ENCODE data around the gene HS3ST3A1.

The HS3ST3A1 gene

DNA sequence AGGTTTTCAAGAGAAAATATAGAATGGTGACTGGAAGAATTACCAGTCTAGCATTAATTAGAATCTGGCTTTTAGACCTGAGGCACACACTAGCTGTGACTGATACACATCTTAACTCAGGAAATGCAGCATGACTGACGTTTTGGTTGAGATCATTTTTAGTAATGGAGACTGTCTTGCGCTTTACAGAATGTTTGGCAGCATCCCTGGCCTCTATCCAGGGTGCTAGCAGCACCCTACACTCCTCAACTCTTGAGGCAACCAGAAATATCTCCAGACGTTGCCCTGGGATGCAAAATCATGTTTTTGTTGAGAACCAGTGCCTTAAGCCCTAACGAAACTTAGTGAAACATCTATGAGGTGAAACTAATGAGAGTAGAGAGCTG lies 109.0 kb downstream of the HS3ST3A1 start:
- no peak for DNase-seq (ENCODE audit: low spot score)
- no peak for FAIRE-seq

DNA sequence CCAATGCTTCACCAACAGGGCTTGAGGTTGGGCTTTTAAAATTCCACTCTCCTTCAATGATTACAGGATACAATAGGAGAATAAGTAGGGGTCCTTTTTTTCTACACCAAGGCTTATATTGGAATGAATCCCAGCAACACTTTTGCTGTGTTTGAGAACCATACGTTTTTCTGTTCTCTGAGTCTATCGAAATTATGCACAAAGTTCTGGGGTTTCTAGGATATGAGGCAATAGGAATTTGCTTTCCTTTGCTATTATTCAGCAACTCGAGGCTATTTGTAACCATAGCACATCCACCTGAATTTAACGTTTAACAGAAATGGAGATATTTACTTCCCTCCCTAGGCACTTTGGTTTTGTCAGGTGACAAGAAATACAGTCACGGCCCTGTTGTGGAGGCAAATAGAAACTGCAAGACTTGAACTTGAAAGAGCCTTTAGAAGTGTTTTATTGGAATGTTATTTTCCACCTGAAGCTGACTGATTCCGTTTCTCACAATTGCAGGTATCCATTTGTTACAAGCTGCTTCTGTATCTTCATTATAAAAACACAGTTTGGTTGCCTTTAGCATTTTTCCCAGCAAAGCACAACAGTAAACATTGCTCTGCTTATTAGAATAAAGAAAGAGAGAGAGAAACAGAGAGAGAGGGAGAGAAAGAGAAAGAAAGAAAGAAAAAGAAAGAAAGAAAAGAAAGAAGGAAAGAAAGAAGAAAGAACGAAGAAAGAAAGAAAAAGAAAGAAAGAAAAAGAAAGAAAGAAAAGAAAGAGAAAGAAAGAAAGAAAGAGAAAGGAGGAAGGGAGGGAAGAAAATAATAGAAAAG lies 109.6 kb downstream of the HS3ST3A1 start:
- DNase-seq (ENCODE audit: low spot score) (no peak), FAIRE-seq (no peak)

DNA sequence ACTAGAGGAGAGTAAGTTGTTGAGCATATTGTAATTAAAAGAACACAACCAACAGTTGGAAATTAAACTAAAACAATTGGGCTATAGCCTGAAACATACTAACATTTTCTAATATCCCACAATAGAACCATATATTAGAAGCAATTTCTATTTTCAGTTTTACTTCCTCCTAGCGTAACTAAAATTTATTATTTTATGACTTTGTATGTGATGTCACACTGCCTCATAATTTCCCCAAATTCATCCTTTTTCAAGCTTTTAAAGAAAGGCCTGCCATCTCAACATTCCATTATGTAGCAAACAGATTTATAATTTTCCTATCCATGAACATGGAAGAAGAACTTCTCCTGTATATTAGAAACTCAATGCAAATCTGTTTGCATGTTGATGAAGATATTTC lies 110.2 kb downstream of the HS3ST3A1 start:
- FAIRE-seq = no peak

DNA sequence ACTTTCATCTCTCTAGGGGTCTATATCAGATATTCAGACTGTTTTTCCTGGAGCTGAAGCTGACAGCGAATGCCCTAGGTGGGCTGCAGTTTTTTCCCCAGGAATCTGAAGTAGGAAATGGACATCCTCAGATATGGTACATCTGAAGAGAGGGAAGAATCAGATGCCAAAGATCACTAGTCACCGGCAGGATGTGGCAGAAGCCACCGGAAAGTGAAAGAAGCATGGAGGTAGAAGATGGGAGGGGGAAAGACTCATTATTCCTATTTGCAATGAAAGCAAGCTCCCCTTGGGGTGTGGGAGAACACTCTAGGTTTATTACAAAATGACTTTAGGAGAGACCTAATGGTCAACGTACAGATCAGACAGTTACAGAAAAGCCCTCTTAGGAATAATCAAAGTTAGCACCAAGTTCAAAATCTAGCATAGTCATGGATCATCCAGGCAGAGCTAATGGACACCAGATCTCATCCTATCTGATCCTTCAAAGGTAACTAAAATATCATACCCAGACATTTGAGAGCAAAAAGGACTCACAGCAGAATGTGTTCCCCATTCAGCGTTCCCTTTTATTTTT lies 110.7 kb downstream of the HS3ST3A1 start:
- FAIRE-seq = no peak

More for the DNA sequence above, 110.2 kb downstream of the HS3ST3A1 start:
- DNase-seq (ENCODE audit: low spot score) = no peak

DNA sequence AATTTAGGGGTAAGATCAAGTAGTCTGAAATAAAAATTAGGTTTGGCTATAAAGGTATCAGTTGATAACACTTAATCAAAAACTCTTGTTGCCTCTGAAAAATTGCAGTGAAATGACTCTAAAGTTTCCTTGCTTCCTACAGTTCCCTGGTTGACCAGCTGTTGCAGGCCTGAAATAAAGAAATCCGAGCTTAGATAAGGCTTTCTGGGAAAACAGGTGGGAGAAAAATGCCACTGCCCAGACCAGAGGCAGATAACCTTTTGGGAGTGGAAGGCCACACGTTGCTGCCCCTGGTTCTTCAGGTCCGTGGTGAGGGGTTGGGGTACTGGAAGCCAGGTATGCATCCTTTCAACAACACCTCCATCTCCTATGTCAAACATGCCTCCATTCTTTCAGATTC lies 111.3 kb downstream of the HS3ST3A1 start:
- DNase-seq (ENCODE audit: low spot score) (no peak), FAIRE-seq (no peak)

More for the DNA sequence above, 110.7 kb downstream of the HS3ST3A1 start:
- peak; percentile 49 for DNase-seq (ENCODE audit: low spot score)

DNA sequence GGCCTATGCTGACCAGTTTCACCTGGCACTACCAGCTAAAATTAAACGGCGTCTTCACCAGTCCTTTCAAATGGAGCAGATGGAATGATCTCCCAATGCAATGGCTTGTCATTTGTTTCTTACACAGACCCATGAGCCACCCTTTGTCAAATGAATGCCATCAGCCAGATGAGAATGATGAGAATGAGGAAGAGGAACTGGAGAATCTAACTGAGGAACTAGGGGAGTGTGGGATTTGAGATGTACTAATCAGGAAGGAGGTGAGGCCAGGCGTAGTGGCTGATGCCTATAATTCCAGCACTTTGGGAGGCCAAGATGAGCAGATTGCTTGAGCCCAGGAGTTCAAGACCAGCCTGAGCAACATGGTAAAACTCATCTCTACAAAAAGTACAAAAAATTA lies 116.4 kb downstream of the HS3ST3A1 start:
- DNase-seq (ENCODE audit: low spot score) (no peak), FAIRE-seq (no peak)

DNA sequence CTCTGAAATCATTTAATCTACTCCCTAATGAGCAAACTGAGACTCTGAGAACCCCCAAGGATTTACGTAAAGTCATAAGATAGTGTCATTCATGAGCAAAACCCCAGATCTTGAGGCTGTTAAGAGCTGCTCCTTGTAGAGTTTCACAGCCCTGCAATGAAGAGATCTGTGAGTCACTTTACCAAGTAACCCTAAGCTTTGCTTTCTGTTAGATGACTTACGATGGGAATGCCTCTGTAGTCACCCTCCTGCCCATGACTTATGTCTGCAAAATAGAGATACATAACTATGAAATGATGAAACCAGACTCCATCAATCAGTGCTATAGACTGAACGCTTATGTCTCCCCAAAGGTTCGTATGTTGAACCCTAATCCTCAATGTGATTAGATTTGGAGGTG lies 117.7 kb downstream of the HS3ST3A1 start:
- no peak for FAIRE-seq
- DNase-seq (ENCODE audit: low spot score) = no peak

DNA sequence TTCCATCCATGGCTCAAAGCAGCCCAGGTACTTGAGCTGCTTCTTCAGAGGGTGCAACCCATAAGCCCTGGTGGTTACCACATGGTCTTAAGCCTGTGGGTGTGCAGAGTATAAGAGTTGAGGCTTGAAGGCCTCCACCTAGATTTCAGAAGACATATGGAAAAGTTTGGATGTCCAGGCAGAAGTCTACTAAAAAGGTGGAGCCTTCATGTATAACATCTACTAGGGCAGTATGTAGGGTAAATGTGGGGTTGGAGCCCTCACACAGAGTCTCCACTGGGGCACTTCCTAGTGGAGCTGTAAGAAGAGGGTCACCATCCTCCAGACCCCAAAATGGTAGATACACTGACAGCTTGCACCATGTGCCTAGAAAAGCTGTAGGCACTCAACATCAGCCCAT lies 120.9 kb downstream of the HS3ST3A1 start:
- no peak for FAIRE-seq
- DNase-seq (ENCODE audit: low spot score) = no peak

DNA sequence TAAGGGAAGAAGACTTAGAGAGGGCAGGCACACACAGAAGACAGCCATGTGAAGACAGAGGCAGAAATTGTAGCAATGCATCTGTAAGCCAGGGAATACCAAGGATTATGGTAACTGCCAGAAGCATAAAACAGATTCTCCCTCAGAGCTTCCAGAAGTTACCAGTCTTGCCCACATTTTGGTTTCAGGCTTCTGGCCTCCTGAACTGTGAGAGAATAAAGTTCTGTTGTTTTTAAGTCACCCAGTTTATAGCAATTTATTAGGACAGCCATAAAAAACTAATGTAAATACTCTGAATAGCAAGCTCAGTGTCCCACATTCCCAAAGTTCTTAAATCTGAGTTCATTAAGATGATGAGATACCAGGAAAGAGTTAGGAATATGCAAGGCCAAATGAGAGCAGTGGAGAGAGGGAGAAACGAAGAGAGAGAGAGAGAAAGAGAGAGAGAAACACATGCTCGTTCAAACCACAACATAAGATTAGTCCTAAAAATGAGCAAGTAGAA lies 123.4 kb downstream of the HS3ST3A1 start:
- FAIRE-seq (no peak), DNase-seq (ENCODE audit: low spot score) (no peak)

DNA sequence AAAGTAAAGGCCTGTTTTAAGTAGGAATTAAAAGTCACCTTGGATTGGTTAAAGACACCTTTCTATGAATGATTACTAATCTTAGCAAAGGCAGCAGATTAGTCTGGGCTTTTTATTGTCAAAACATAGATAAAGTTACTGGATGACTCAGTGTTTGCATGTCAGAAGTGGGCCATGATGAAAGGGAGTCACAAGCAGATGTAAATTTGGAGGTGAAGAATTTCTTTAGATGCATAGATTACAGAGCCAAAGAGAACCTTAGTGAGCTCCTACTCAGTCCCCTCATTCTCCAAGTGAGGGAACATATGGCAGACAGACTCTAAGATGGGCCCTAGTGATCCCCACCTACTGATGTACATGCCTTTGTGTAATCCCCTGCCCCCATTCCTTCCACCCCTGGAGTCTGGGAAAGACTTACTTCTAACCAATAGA lies 124.5 kb downstream of the HS3ST3A1 start:
- DNase-seq (ENCODE audit: low spot score) (no peak), FAIRE-seq (no peak)

DNA sequence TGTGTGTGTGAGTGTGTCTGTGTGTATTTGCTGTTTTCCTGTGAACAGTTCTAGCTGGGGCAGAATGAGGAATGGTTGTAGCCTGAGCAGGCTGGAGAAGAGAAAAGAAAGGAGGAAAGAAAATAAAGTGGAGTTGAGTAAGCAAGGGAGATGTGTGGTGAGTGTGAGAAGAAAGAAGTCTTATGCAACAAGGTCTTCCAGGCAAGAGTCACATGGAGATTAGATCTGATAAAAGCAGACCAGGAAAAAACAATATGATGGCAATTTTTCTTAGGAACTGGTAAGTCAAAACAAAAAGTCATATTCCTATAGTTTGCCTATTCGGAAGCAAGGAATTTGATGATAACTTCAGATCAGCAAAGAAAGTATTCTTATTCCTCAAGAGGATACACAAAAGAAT lies 125.0 kb downstream of the HS3ST3A1 start:
- no peak for DNase-seq (ENCODE audit: low spot score)
- FAIRE-seq = no peak

DNA sequence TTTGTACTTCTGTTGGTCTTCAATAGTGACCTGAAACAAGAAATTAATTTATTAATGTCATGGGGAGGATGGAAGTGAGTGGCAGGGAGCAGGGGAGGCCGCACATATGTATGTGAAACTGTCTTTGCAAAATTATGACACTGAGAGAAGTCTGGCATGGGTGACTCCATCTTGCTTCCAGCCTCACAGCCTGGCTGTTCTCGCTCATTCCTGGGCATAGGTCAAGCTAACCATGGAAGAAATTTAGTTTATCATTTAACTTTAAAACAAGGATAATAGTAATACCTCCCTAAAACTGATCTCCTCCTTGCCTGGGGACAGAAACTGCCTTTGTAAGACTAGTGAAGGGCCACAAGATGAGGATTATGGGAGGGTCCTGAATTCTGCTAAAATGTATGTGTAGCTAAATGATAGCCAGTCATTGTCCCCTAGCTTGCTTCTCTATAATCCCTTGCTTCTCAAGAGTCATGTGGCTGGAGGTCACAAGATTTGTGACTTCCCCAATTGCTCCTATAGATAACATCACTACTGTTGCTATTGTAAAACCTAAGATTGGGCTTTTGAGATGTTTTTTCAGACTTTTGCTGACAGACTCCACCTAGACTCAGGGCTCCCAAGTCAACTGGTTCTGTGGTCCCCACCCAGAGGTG lies 126.0 kb downstream of the HS3ST3A1 start:
- FAIRE-seq (no peak), DNase-seq (ENCODE audit: low spot score) (no peak)

DNA sequence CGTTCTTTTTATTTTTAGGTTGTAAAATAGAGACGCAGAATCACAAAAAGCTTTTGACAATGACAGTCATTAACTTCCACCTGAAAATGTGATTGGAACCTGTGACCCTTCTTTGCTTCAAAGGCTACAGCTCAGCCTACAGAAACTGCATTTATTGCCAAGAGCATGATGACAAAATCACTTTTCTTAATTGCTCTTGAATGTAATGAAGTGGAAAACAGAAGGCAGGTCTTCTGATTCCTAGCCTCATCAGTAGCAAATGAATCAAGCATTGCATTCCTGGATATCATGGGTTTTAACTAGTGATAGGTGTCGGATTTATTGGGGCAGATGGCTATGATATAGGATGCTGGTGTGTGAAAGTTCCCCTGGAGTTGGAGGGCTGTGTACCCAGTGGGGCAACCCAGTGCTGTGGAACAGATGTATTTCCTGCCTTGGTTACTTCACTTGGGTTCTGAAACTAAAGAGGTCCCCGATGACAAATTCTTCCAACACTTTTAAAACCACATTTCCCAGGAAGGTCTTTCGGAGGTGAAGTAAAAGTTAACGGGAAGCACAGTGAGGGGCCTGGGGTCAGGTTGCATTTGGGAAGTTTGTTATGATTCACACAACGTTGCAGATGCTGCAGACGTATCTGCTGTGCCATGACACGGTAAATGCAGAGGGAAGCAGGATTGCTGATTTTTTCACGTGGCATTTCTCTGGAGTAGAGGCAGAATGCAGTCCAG lies 127.5 kb downstream of the HS3ST3A1 start:
- FAIRE-seq (no peak), DNase-seq (ENCODE audit: low spot score) (no peak)

DNA sequence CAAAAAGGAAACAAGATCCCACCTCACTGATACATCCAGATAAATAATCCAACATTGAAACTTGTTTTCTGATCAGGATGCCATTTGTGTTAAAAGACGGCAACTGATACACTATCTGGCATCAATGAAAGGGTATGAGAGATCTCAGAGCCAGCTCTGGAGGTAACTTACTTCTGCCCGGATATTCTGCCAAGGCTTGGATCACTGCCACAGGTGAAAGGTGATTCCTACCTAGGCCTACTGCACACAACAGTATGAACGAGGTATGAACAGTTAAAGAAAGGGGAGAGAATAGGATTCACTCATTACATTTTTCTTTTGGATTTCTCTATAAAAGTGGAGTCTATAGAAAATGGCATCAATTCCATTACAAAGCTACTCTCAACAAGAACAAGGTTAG lies 136.1 kb downstream of the HS3ST3A1 start:
- FAIRE-seq = no peak

DNA sequence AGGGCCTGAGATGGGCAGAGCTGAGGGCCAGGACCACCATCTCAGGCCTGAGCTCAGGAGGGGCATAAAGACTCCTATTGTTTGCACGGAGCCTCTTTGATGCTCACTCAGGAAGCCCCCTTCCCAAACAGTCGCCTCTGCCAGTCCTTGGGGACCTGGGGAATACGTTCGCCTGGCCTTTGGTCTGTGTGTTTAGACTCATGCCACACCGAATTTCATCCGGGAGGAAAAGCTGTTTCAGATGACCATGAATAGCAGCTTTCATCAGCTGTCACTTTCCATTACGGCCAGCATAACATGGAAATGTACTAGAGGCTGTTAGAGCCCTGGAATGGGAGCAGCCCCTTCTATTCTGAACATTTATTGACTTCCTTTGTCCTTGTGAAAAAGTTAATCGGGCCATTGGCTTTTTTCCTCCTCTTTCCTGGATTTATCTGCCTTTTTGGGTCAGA lies 139.0 kb downstream of the HS3ST3A1 start:
- FAIRE-seq = no peak

More for the DNA sequence above, 136.1 kb downstream of the HS3ST3A1 start:
- DNase-seq (ENCODE audit: low spot score) = no peak

DNA sequence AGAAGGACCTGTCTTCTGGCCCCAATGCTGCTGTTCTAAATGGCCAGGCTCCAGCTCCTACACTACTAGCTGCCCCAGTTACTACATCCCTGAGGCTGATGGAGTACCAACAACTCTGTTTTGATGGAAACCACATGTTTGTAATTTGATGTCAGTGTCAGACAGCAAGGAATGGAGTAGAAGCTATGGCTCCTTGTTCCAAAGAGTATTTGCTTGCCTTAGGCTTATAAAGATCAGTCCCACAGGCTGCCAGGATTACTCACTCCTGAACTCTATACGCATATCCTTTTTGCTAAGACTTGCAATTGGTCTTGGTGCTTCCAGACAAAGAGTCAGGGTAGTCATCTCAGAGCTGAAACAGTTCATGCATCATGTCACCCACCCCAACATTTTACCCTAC lies 139.6 kb downstream of the HS3ST3A1 start:
- DNase-seq (ENCODE audit: low spot score) (no peak), FAIRE-seq (no peak)

More for the DNA sequence above, 139.0 kb downstream of the HS3ST3A1 start:
- no peak for DNase-seq (ENCODE audit: low spot score)

DNA sequence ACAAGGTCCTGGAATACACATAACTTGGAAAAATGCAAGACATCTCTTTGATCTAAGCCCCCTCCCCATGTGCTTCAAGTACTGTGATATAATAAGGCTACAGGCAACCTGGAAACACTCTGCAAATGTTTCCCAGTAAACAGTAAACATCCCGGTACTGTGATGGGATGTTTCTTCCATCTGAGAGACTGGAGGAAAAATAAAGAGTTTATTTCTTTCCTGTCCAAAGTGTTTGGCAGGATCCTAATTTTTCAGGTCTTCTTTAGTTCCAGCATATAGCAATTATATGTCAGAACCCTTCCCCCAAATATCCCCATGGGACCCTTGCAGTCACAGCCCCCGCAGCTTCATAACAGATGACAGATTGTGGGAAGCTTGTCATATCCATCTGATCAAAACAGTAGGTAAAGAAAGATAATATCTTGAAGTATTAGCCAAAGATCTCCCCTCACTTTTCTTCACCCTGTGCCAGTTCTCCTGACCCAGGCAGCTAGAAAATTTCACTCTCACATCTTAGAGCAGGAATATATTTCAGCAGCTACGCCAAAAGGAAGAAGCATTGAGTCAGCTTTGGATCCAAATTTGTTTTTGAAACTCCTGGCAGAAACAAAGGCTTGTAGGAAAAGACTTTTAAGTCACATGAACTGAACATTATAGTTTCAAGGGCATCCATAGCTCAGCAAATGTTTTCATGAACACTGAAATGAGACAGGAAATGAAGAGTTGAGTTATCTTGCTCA lies 141.3 kb downstream of the HS3ST3A1 start:
- FAIRE-seq (no peak), DNase-seq (ENCODE audit: low spot score) (no peak)

DNA sequence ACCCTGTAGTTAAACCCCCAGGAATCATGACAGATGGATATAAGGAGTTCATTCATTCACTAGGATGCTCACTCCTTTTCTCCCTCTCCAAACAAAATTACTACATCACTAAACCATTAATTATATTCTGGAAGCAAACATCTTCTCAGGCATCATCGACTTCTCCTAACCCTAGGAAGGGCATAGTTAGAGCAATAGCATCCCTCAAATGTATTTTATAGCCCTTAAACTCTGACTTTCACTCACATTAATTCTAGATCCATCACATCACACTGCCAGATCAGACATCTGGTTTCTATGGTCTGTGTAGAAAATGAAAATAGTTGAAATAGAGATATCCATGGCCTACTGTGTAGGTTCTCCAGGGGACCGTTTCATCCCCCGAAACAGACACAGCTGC lies 143.9 kb downstream of the HS3ST3A1 start:
- no peak for DNase-seq (ENCODE audit: low spot score)
- FAIRE-seq = no peak

Measured in RCC 7860 (cell line).